Erythroblast (primary cell): ENCODE results near the gene MTCL1.

ENCODE experiments used
- GATA1 ChIP-seq: IDR thresholded peaks from 2 replicates; pipeline ENCODE4 v1.6.1; 2011; ENCODE audit warnings: low read depth, mild to moderate bottlenecking, control low read depth, low read length, moderate library complexity
- POLR2A ChIP-seq: IDR thresholded peaks from 2 replicates; pipeline ENCODE4 v1.6.1; 2011; ENCODE audit warnings: mild to moderate bottlenecking, low read length

- no peak for TF ChIP-seq POLR2A
- TF ChIP-seq GATA1: no peak
Observed at GRCh38 chr18:8800876-8801262, 95.5 kb downstream of the MTCL1 start.
